HEK293 (cell line): ENCODE results near the gene SYNGR3.
A peak's percentile ranks its signal among the peaks of the same experiment; 100 is the strongest.

Experiments
- BCL11A ChIP-seq: fragments of 450-650 bp; formaldehyde crosslinking; IDR thresholded peaks from 2 replicates; pipeline ENCODE4 v1.5.1; 2016; ENCODE audit warnings: low read depth, missing biosample characterization, missing genetic modification characterization
- FEZF1 ChIP-seq: fragments of 450-650 bp; formaldehyde crosslinking; IDR thresholded peaks from 2 replicates; pipeline ENCODE4 v1.5.1; 2016; ENCODE audit warnings: missing biosample characterization, missing genetic modification characterization
- GLIS1 ChIP-seq: fragments of 450-650 bp; formaldehyde crosslinking; IDR thresholded peaks from 2 replicates; pipeline ENCODE4 v1.5.1; 2016; ENCODE audit warnings: missing biosample characterization, missing genetic modification characterization
- MZF1 ChIP-seq: fragments of 450-650 bp; formaldehyde crosslinking; IDR thresholded peaks from 2 replicates; pipeline ENCODE4 v1.5.1; 2017; ENCODE audit warnings: missing biosample characterization, missing genetic modification characterization, borderline replicate concordance
- OSR2 ChIP-seq: fragments of 450-650 bp; formaldehyde crosslinking; IDR thresholded peaks from 2 replicates; pipeline ENCODE4 v1.5.1; 2016; ENCODE audit warnings: missing biosample characterization, missing genetic modification characterization
- SALL2 ChIP-seq: fragments of 450-650 bp; formaldehyde crosslinking; IDR thresholded peaks from 2 replicates; pipeline ENCODE4 v1.5.0; 2017; ENCODE audit warnings: missing biosample characterization, mild to moderate bottlenecking, missing genetic modification characterization, borderline replicate concordance
- ZFHX2 ChIP-seq: fragments of 450-650 bp; formaldehyde crosslinking; conservative IDR thresholded peaks from 2 replicates; pipeline ENCODE4 v1.5.1; 2016; ENCODE audit warnings: missing biosample characterization, missing genetic modification characterization
- ZNF146 ChIP-seq: fragments of 450-650 bp; formaldehyde crosslinking; IDR thresholded peaks from 2 replicates; pipeline ENCODE4 v1.5.1; 2016; ENCODE audit warnings: missing biosample characterization, missing genetic modification characterization
- ZNF175 ChIP-seq: fragments of 450-650 bp; formaldehyde crosslinking; IDR thresholded peaks from 2 replicates; pipeline ENCODE4 v1.5.1; 2016; ENCODE audit warnings: missing biosample characterization, missing genetic modification characterization
- ZNF221 ChIP-seq: fragments of 450-650 bp; formaldehyde crosslinking; IDR thresholded peaks from 2 replicates; pipeline ENCODE4 v1.5.1; 2017; ENCODE audit warnings: missing biosample characterization, missing genetic modification characterization, borderline replicate concordance
- ZNF37A ChIP-seq: fragments of 450-650 bp; IDR thresholded peaks from 2 replicates; pipeline ENCODE4 v1.5.1; 2018; ENCODE audit warnings: missing biosample characterization, missing genetic modification characterization
- ZNF394 ChIP-seq: fragments of 450-650 bp; formaldehyde crosslinking; IDR thresholded peaks from 2 replicates; pipeline ENCODE4 v1.5.1; 2016; ENCODE audit warnings: missing biosample characterization, missing genetic modification characterization, mild to moderate bottlenecking, moderate library complexity, borderline replicate concordance
- ZNF501 ChIP-seq: fragments of 450-650 bp; formaldehyde crosslinking; IDR thresholded peaks from 2 replicates; pipeline ENCODE4 v1.5.1; 2016; ENCODE audit warnings: missing biosample characterization, missing genetic modification characterization
- ZNF555 ChIP-seq: fragments of 450-650 bp; formaldehyde crosslinking; conservative IDR thresholded peaks from 2 replicates; pipeline ENCODE4 v1.5.1; 2017; ENCODE audit warnings: missing biosample characterization, mild to moderate bottlenecking, missing genetic modification characterization, inconsistent platforms
- ZNF561 ChIP-seq: fragments of 450-650 bp; IDR thresholded peaks from 2 replicates; pipeline ENCODE4 v1.5.1; 2018; ENCODE audit warnings: missing biosample characterization, missing genetic modification characterization, borderline replicate concordance
- ZNF629 ChIP-seq: fragments of 450-650 bp; formaldehyde crosslinking; IDR thresholded peaks from 2 replicates; pipeline ENCODE4 v1.5.1; 2017; ENCODE audit warnings: missing biosample characterization, missing genetic modification characterization
- ZNF768 ChIP-seq: fragments of 450-650 bp; formaldehyde crosslinking; IDR thresholded peaks from 2 replicates; pipeline ENCODE4 v1.5.1; 2018; ENCODE audit warnings: missing biosample characterization, mild to moderate bottlenecking, missing genetic modification characterization
- ZSCAN16 ChIP-seq: fragments of 450-650 bp; formaldehyde crosslinking; IDR thresholded peaks from 2 replicates; pipeline ENCODE4 v1.5.1; 2016; ENCODE audit warnings: missing biosample characterization, missing genetic modification characterization
- TF ChIP-seq, protein P1 (sequence below): fragments of 450-650 bp; formaldehyde crosslinking; IDR thresholded peaks from 2 replicates; pipeline ENCODE4 v1.5.1; 2017; ENCODE audit warnings: missing biosample characterization, missing genetic modification characterization
- TF ChIP-seq, protein P2 (sequence below): fragments of 450-650 bp; formaldehyde crosslinking; IDR thresholded peaks from 2 replicates; pipeline ENCODE4 v1.5.1; 2016; ENCODE audit warnings: missing biosample characterization, missing genetic modification characterization, low read depth
- TF ChIP-seq, protein P3 (sequence below): fragments of 450-650 bp; formaldehyde crosslinking; conservative IDR thresholded peaks from 2 replicates; pipeline ENCODE4 v1.5.1; 2016; ENCODE audit warnings: low read depth, missing biosample characterization, missing genetic modification characterization
- TF ChIP-seq, protein P4 (sequence below): fragments of 450-650 bp; formaldehyde crosslinking; IDR thresholded peaks from 2 replicates; pipeline ENCODE4 v1.5.1; 2016; ENCODE audit warnings: missing biosample characterization, missing genetic modification characterization, borderline replicate concordance

SYNGR3 gene

DNA sequence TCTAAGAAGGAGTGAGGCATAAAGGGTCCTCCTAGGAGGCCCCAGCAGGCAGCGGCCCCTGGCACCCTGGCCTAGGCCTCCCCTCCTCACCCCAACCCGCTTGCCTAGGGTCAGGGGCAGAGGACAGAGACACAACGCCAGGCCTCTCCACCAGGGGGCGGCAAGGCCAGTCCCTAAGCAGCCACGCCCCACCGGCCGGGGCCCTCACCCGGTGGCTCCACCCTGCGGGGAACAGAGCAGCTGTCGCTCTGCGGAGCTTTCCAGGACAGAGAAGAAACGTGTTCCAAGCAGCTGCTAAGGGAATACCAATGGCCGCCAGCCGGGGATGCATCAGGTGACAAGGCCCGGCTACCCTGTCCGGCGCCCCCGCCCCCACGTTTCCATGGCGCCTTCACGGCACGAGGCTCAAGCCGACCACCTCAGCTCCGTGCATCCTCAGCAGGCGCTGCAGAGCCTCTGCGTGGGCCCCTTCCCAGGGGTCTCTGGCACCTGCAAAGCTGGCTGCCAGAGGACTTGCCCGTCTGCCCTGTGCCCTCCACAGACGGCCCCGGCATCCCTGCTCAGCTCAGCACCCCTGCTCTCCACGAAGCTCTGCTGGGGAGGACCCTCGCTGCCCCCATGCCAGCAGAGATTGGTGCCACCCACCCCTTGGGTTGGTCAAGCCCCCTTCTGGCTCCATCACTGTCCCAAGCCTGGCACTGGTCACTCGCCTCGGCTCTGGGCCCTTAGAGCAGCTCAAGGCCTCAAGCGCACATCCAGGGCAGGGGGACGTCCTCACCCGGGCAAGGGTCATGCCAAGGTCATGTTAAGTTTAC lies 14.3 kb downstream of the SYNGR3 start (continued):
- TF ChIP-seq BCL11A (no peak), ZNF555 (tag by site-specific recombination) (no peak), MZF1 (no peak), FEZF1 (tag by site-specific recombination) (no peak), ZNF221 (tag by site-specific recombination) (no peak), ZNF146 (tag by site-specific recombination) (no peak), ZNF768 (peak; percentile 56; the same call in 1 of the 2 replicates), ZNF629 (tag by site-specific recombination) (0 out of 2 replicates have a peak, but pooled peaks have one; percentile 39), OSR2 (no peak), ZNF501 (no peak), GLIS1 (tag by site-specific recombination) (no peak), ZNF561 (peak; percentile 69; the same call in 1 of the 2 replicates), ZSCAN16 (tag by site-specific recombination) (no peak), ZFHX2 (tag by site-specific recombination) (no peak), ZNF37A (no peak), ZNF175 (no peak), ZNF394 (tag by site-specific recombination) (peak; percentile 70; the same call in 1 of the 2 replicates), SALL2 (no peak)
- TF ChIP-seq, protein P1, sequence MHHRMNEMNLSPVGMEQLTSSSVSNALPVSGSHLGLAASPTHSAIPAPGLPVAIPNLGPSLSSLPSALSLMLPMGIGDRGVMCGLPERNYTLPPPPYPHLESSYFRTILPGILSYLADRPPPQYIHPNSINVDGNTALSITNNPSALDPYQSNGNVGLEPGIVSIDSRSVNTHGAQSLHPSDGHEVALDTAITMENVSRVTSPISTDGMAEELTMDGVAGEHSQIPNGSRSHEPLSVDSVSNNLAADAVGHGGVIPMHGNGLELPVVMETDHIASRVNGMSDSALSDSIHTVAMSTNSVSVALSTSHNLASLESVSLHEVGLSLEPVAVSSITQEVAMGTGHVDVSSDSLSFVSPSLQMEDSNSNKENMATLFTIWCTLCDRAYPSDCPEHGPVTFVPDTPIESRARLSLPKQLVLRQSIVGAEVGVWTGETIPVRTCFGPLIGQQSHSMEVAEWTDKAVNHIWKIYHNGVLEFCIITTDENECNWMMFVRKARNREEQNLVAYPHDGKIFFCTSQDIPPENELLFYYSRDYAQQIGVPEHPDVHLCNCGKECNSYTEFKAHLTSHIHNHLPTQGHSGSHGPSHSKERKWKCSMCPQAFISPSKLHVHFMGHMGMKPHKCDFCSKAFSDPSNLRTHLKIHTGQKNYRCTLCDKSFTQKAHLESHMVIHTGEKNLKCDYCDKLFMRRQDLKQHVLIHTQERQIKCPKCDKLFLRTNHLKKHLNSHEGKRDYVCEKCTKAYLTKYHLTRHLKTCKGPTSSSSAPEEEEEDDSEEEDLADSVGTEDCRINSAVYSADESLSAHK (tag by site-specific recombination), result no peak
- TF ChIP-seq, protein P2, sequence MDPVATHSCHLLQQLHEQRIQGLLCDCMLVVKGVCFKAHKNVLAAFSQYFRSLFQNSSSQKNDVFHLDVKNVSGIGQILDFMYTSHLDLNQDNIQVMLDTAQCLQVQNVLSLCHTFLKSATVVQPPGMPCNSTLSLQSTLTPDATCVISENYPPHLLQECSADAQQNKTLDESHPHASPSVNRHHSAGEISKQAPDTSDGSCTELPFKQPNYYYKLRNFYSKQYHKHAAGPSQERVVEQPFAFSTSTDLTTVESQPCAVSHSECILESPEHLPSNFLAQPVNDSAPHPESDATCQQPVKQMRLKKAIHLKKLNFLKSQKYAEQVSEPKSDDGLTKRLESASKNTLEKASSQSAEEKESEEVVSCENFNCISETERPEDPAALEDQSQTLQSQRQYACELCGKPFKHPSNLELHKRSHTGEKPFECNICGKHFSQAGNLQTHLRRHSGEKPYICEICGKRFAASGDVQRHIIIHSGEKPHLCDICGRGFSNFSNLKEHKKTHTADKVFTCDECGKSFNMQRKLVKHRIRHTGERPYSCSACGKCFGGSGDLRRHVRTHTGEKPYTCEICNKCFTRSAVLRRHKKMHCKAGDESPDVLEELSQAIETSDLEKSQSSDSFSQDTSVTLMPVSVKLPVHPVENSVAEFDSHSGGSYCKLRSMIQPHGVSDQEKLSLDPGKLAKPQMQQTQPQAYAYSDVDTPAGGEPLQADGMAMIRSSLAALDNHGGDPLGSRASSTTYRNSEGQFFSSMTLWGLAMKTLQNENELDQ, result no peak
- TF ChIP-seq, protein P3, sequence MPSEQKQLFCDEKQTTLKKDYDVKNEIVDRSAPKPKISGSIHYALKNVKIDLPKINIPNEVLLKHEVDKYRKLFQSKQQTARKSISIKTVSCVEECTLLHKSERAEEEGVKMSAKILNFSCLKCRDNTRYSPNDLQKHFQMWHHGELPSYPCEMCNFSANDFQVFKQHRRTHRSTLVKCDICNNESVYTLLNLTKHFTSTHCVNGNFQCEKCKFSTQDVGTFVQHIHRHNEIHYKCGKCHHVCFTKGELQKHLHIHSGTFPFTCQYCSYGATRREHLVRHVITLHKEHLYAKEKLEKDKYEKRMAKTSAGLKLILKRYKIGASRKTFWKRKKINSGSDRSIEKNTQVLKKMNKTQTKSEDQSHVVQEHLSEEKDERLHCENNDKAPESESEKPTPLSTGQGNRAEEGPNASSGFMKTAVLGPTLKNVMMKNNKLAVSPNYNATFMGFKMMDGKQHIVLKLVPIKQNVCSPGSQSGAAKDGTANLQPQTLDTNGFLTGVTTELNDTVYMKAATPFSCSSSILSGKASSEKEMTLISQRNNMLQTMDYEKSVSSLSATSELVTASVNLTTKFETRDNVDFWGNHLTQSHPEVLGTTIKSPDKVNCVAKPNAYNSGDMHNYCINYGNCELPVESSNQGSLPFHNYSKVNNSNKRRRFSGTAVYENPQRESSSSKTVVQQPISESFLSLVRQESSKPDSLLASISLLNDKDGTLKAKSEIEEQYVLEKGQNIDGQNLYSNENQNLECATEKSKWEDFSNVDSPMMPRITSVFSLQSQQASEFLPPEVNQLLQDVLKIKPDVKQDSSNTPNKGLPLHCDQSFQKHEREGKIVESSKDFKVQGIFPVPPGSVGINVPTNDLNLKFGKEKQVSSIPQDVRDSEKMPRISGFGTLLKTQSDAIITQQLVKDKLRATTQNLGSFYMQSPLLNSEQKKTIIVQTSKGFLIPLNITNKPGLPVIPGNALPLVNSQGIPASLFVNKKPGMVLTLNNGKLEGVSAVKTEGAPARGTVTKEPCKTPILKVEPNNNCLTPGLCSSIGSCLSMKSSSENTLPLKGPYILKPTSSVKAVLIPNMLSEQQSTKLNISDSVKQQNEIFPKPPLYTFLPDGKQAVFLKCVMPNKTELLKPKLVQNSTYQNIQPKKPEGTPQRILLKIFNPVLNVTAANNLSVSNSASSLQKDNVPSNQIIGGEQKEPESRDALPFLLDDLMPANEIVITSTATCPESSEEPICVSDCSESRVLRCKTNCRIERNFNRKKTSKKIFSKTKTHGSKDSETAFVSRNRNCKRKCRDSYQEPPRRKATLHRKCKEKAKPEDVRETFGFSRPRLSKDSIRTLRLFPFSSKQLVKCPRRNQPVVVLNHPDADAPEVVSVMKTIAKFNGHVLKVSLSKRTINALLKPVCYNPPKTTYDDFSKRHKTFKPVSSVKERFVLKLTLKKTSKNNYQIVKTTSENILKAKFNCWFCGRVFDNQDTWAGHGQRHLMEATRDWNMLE (tag by site-specific recombination), result no peak
- TF ChIP-seq, protein P4, sequence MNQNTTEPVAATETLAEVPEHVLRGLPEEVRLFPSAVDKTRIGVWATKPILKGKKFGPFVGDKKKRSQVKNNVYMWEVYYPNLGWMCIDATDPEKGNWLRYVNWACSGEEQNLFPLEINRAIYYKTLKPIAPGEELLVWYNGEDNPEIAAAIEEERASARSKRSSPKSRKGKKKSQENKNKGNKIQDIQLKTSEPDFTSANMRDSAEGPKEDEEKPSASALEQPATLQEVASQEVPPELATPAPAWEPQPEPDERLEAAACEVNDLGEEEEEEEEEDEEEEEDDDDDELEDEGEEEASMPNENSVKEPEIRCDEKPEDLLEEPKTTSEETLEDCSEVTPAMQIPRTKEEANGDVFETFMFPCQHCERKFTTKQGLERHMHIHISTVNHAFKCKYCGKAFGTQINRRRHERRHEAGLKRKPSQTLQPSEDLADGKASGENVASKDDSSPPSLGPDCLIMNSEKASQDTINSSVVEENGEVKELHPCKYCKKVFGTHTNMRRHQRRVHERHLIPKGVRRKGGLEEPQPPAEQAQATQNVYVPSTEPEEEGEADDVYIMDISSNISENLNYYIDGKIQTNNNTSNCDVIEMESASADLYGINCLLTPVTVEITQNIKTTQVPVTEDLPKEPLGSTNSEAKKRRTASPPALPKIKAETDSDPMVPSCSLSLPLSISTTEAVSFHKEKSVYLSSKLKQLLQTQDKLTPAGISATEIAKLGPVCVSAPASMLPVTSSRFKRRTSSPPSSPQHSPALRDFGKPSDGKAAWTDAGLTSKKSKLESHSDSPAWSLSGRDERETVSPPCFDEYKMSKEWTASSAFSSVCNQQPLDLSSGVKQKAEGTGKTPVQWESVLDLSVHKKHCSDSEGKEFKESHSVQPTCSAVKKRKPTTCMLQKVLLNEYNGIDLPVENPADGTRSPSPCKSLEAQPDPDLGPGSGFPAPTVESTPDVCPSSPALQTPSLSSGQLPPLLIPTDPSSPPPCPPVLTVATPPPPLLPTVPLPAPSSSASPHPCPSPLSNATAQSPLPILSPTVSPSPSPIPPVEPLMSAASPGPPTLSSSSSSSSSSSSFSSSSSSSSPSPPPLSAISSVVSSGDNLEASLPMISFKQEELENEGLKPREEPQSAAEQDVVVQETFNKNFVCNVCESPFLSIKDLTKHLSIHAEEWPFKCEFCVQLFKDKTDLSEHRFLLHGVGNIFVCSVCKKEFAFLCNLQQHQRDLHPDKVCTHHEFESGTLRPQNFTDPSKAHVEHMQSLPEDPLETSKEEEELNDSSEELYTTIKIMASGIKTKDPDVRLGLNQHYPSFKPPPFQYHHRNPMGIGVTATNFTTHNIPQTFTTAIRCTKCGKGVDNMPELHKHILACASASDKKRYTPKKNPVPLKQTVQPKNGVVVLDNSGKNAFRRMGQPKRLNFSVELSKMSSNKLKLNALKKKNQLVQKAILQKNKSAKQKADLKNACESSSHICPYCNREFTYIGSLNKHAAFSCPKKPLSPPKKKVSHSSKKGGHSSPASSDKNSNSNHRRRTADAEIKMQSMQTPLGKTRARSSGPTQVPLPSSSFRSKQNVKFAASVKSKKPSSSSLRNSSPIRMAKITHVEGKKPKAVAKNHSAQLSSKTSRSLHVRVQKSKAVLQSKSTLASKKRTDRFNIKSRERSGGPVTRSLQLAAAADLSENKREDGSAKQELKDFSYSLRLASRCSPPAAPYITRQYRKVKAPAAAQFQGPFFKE, result no peak; the same call in 1 of the 2 replicates
